HFF-Myc (cell line): ENCODE data around the gene STK25.

ENCODE experiments used
- DNase-seq: peaks from one replicate; pipeline ENCODE4 v3.0.0-alpha.2; 2011; ENCODE audit warnings: low read depth; ENCODE audit errors: extremely low read depth
- H3K4me3 ChIP-seq: replicated peaks from 2 replicates; pipeline ENCODE4 v1.5.1; 2011; ENCODE audit warnings: low read depth, mild to moderate bottlenecking, control low read depth, low read length
- CTCF ChIP-seq: IDR thresholded peaks from 2 replicates; pipeline ENCODE4 v1.5.1; 2012; ENCODE audit warnings: mild to moderate bottlenecking, low read depth, low read length, control low read depth; ENCODE audit errors: missing control alignments

STK25 gene

GRCh38 chr2:241496003-241496707 is 12.2 kb downstream of the STK25 start:
- no peak for DNase-seq
- no peak for TF ChIP-seq CTCF
- H3K4me3 ChIP-seq: no peak overlapping the region

GRCh38 chr2:241495172-241496002 is 13.0 kb downstream of the STK25 start:
- DNase-seq: no peak
- TF ChIP-seq CTCF: no peak

GRCh38 chr2:241494311-241494908 is 14.0 kb downstream of the STK25 start:
- no peak overlapping the region for H3K4me3 ChIP-seq
- no peak for DNase-seq
- no peak for TF ChIP-seq CTCF

More at GRCh38 chr2:241495172-241496002, 13.0 kb downstream of the STK25 start:
- H3K4me3 ChIP-seq: no peak overlapping the region

DNA sequence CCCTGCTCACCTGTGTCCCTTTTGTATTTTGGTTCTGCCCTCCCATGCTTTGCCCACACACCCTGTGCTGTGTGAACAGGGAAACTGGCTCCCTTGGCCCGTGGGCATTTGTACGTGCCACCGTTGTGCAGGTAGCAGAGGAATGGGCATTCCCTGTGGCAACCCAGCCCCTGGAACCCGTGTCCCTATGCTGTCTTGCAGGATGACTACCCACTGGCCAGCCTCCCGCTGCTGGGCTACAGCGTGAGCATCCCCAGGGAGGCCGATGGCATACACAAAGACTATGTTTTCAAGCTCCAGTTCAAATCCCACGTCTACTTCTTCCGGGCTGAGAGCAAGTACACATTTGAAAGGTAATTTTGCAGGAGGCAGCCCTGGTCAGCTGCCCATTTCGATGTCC is 15.3 kb downstream of the STK25 start:
- no peak overlapping the region for H3K4me3 ChIP-seq

GRCh38 chr2:241492174-241492565 is 16.2 kb downstream of the STK25 start:
- TF ChIP-seq CTCF: no peak
- H3K4me3 ChIP-seq: no peak overlapping the region
- no peak for DNase-seq

More for the DNA sequence above, 15.3 kb downstream of the STK25 start:
- no peak for TF ChIP-seq CTCF
- no peak for DNase-seq

- TF ChIP-seq CTCF: no peak
- DNase-seq: no peak
Measured at GRCh38 chr2:241491549-241492173, 16.7 kb downstream of the STK25 start.

More at GRCh38 chr2:241491549-241492173, 16.7 kb downstream of the STK25 start:
- H3K4me3 ChIP-seq: no peak overlapping the region
